B cell (primary cell): Measurements from ENCODE around the gene MFSD6L. TPM values are rescaled to one million over a fixed set of nuclear protein-coding genes. Genes with fewer than 3 reads are reported as not detected.

ENCODE experiments used
- ATAC-seq: fragments of 200-7000 bp; cut with Tn5 transposase; one replicate; pipeline ENCODE4 v1.10.0; 2021; ENCODE audit warnings: low read depth, mild to moderate bottlenecking, moderate number of reproducible peaks, moderate library complexity
- CTCF ChIA-PET: fragments of 350-600 bp; sonication (Branson Sonifier 250); formaldehyde crosslinking; loops from one replicate; lab custom pipeline; 2021; ENCODE audit warnings: antibody characterized with exemption, inconsistent platforms; lab: Charles Lee
- POLR2A ChIA-PET: fragments of 350-600 bp; sonication (Branson Sonifier 250); formaldehyde crosslinking; loops from one replicate; lab custom pipeline; 2021; ENCODE audit warnings: antibody characterized with exemption; lab: Charles Lee
- DNase-seq: peaks from one replicate; pipeline ENCODE4 v3.0.0; 2013
- H2AFZ ChIP-seq: 2 replicates; pipeline ENCODE4 v1.6.1; 2012; ENCODE audit warnings: mild to moderate bottlenecking, low read depth, low read length; ENCODE audit not compliant: insufficient read depth, poor library complexity, severe bottlenecking
- H3K27ac ChIP-seq, 2 donors: 1 replicate in 1 of 2; 2 replicates in 1 of 2; pipeline ENCODE4 v1.5.1; 2012 to 2013; ENCODE audit warnings: low read length in 2 of 2, mild to moderate bottlenecking in 2 of 2, moderate library complexity in 1 of 2
- H3K27me3 ChIP-seq, 4 experiments: fragments of 200-600 bp in 1 of 4; sonication (generic) in 1 of 4; replicated peaks in 1 of 4; 1 replicate in 2 of 4; 2 replicates in 2 of 4; pipeline versions ENCODE4 v1.6.1 to v1.7.0; 2013 to 2016; ENCODE audit warnings: low read length in 3 of 4, mild to moderate bottlenecking in 2 of 4, mixed read lengths in 1 of 4, moderate library complexity in 1 of 4; ENCODE audit not compliant: insufficient read depth in 4 of 4, control insufficient read depth in 3 of 4; ENCODE audit errors: control extremely low read depth in 1 of 4
- H3K36me3 ChIP-seq, 2 experiments: replicated peaks in 1 of 2; 1 replicate in 1 of 2; 2 replicates in 1 of 2; pipeline versions ENCODE4 v1.6.1 to v1.7.1; 2013; ENCODE audit warnings: low read length in 1 of 2; ENCODE audit not compliant: insufficient read depth in 2 of 2, control insufficient read depth in 1 of 2; ENCODE audit errors: control extremely low read depth in 1 of 2, extremely low read depth in 1 of 2
- H3K4me1 ChIP-seq, 2 donors: fragments of 200-600 bp in 1 of 2; sonication (generic) in 1 of 2; 1 replicate in 1 of 2; 2 replicates in 1 of 2; pipeline versions ENCODE4 v1.5.1 to v1.6.1; 2013 to 2017; ENCODE audit warnings: low read length in 2 of 2; ENCODE audit not compliant: control insufficient read depth in 2 of 2, insufficient read depth in 2 of 2
- H3K4me2 ChIP-seq: replicated peaks from 2 replicates; pipeline ENCODE3; 2012; ENCODE audit warnings: mild to moderate bottlenecking, low read depth, low read length; ENCODE audit not compliant: poor library complexity, severe bottlenecking
- H3K4me3 ChIP-seq, 5 experiments: fragments of 200-600 bp in 1 of 5; sonication (generic) in 1 of 5; 1 replicate in 3 of 5; 2 replicates in 2 of 5; pipeline versions ENCODE4 v1.5.1 to v1.7.0; 2011 to 2016; ENCODE audit warnings: low read length in 4 of 5, mild to moderate bottlenecking in 4 of 5, low read depth in 2 of 5, control low read depth in 1 of 5, moderate library complexity in 1 of 5; ENCODE audit not compliant: insufficient read depth in 1 of 5; ENCODE audit errors: control extremely low read depth in 1 of 5, extremely low read depth in 1 of 5
- H3K79me2 ChIP-seq: fragments of 200-600 bp; sonication (generic); one replicate; pipeline ENCODE4 v1.6.0; 2016; ENCODE audit warnings: low read length; ENCODE audit not compliant: control insufficient read depth, insufficient read depth
- H3K9ac ChIP-seq: fragments of 200-600 bp; sonication (generic); 2 replicates; pipeline ENCODE4 v1.6.1; 2017; ENCODE audit warnings: mild to moderate bottlenecking, low read length, moderate library complexity
- H3K9me3 ChIP-seq, 3 donors: one replicate each; pipeline versions ENCODE4 v1.6.1 to v1.7.1; 2013; ENCODE audit warnings: low read length in 2 of 3; ENCODE audit not compliant: control insufficient read depth in 2 of 3, insufficient read depth in 1 of 3; ENCODE audit errors: control extremely low read depth in 1 of 3
- H4K20me1 ChIP-seq: 2 replicates; pipeline ENCODE4 v1.6.0; 2012; ENCODE audit warnings: mild to moderate bottlenecking, low read length; ENCODE audit not compliant: insufficient read depth, control insufficient read depth, poor library complexity, severe bottlenecking
- H3K27ac Mint-ChIP-seq: one replicate; pipeline ENCODE4 v1.8.0; 2021; ENCODE audit warnings: mixed read lengths
- H3K27me3 Mint-ChIP-seq: one replicate; pipeline ENCODE4 v1.8.0; 2021; ENCODE audit warnings: mixed read lengths
- H3K4me1 Mint-ChIP-seq: one replicate; pipeline ENCODE4 v1.8.0; 2021; ENCODE audit warnings: mixed read lengths
- H3K4me3 Mint-ChIP-seq: one replicate; pipeline ENCODE4 v1.8.0; 2021; ENCODE audit warnings: mixed read lengths
- H3K9me3 Mint-ChIP-seq: one replicate; pipeline ENCODE4 v1.8.0; 2022; ENCODE audit warnings: mixed read lengths; ENCODE audit not compliant: insufficient read depth
- CTCF ChIP-seq: fragments of 200-600 bp; IDR thresholded peaks from one replicate; pipeline ENCODE4 v1.8.0; 2022; ENCODE audit warnings: antibody characterized with exemption, mild to moderate bottlenecking
- EZH2 ChIP-seq: IDR thresholded peaks from 2 replicates; pipeline ENCODE4 v1.6.1; 2012; ENCODE audit warnings: borderline replicate concordance, low read depth, mild to moderate bottlenecking, moderate library complexity, low read length; ENCODE audit not compliant: insufficient read depth, poor library complexity, severe bottlenecking
- WGBS: methylation state at CpG from one replicate; pipeline ENCODE4 v1.1.5; 2013; ENCODE audit warnings: missing lambda C conversion rate; ENCODE audit not compliant: insufficient coverage; 5-methylcytosine and 5-hydroxymethylcytosine counted together
- intact Hi-C: fragments of 100-400 bp; cut with micrococcal nuclease; formaldehyde crosslinking; loops from one replicate; pipeline ENCODE4 v1.10.0; 2022
- polyA plus RNA-seq: library from polyadenylated mRNA; depleted of rRNA; stranded (reverse); fragments of >200 nt; gene quantifications from 2 replicates; pipeline ENCODE4 v1.2.3, GENCODE V29; 2012
- total RNA-seq, 2 donors: library from RNA; stranded (reverse); fragments of 120-200 nt in 1 of 2; gene quantifications; 1 replicate in 1 of 2; 2 replicates in 1 of 2; pipeline versions ENCODE4 v1.2.3 to v1.2.4, GENCODE V29; 2013 to 2022

MFSD6L gene
- total and polyA plus RNA-seq, 2 donors (not counting 1 experiment from before 2014, with no cell fraction given), result 0.24 to 0.37 TPM

GRCh38 chr17:8776248-8776647 is 22.9 kb downstream of the MFSD6L start:
- H3K27me3 Mint-ChIP-seq, result peaks cover 41% of the 10 kb centered on the region

GRCh38 chr17:8766731-8767130 is 32.4 kb downstream of the MFSD6L start:
- no peak for TF ChIP-seq EZH2
- no peak for TF ChIP-seq CTCF
- ATAC-seq (no peak), DNase-seq (no peak)
- Histone ChIP-seq H3K4me2 (no peak overlapping the region), H3K27me3 (peaks cover 0 to 4% (median 0%) of the 10 kb centered on the region in 4 experiments), H3K4me1 (no peaks in the 10 kb centered on the region), H3K9ac (no peak overlapping the region), H3K4me3 (no peak overlapping the region), H3K9me3 (no peaks in the 10 kb centered on the region), H3K27ac (no peak overlapping the region), H3K79me2 (no peaks in the 10 kb centered on the region), H4K20me1 (no peaks in the 10 kb centered on the region), H3K36me3 (no peaks in the 10 kb centered on the region), H2AFZ (no peak overlapping the region)
- Mint-ChIP-seq H3K4me3 (no peak overlapping the region), H3K27me3 (peaks cover 21% of the 10 kb centered on the region), H3K27ac (no peak overlapping the region), H3K9me3 (no peaks in the 10 kb centered on the region), H3K4me1 (no peaks in the 10 kb centered on the region)
- intact Hi-C loops, result no loop called here
- ChIA-PET CTCF (no interaction called here), POLR2A (no interaction called here)
- WGBS, result 100% methylated on average over 1 of the region's 2 CpGs

More at GRCh38 chr17:8776248-8776647, 22.9 kb downstream of the MFSD6L start:
- TF ChIP-seq EZH2, result no peak
- no peak for TF ChIP-seq CTCF
- Histone ChIP-seq H3K4me2 (no peak overlapping the region), H4K20me1 (no peaks in the 10 kb centered on the region), H3K9ac (no peak overlapping the region), H3K27me3 (peaks cover 0 to 10% (median 8%) of the 10 kb centered on the region in 4 experiments), H3K4me1 (no peaks in the 10 kb centered on the region), H3K79me2 (no peaks in the 10 kb centered on the region), H2AFZ (no peak overlapping the region), H3K9me3 (peaks cover 0 to 8% (median 0%) of the 10 kb centered on the region in 3 donors), H3K4me3 (no peak overlapping the region), H3K36me3 (no peaks in the 10 kb centered on the region), H3K27ac (no peak overlapping the region)
- Mint-ChIP-seq H3K27ac (no peak overlapping the region), H3K4me1 (no peaks in the 10 kb centered on the region), H3K4me3 (no peak overlapping the region), H3K9me3 (no peaks in the 10 kb centered on the region)
- DNase-seq (no peak), ATAC-seq (no peak)
- ChIA-PET POLR2A (no interaction called here), CTCF (interaction anchor here (0.9 to 2.7 kb wide), 4 partner anchors 9 to 30 kb away, joined by 3 to 12 read pairs (median 4); no protein-coding TSS in a partner anchor)
- intact Hi-C loops, result no loop called here
